Measurements from ENCODE around the gene TOLLIP.
A peak's percentile ranks its signal among the peaks of the same experiment; 100 is the strongest.
"Not testable (repeated sequence)": the region's sequence is repeated elsewhere in the genome, so short reads cannot be mapped to it uniquely, and the experiment has no call there.

Gene TOLLIP

DNA sequence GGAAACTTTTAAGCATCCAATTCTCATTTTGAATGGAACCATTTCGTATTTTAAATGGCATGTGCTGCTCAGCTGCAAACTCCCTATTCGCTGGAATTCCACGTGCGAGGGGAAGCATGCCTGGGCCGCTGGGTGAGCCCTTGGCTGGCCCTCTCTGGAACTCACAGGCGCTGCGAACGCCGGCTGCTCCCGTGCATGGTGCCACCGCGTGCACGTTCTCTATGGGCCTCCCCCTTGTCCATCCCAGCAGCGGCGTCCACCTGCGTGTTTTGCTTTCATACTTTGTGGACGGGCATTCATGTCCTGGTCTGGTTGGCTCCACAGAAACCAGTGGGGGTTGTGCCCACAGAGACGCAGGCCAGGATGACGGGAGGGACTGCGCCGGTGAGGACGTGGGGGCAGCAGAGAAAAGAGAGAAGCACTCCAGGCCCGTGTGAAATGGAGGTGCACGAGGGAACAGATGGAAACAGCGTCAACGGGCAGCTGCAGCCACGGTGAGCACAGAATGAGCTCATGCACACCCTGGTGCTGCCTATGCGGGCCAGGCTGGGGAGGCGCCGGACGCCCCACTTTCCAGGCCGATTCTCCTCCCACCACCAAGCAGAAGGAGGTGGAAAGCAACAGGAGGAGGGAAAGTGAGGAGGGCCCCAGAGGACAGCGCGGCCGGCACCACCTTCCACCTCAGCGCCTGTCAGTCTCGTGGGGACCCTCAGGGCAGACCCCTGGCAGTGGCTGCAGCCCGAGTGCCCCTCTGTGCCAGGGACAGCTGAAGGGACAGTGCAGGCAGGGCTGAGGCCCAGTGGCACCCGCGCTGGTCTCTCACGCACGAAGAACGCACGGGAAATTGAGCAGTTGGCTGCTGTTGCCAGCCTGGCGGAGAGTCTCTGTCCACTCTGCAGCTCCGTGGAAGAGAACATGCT lies 29.1 kb downstream of the TOLLIP start:
- no peak for DNase-seq

DNA sequence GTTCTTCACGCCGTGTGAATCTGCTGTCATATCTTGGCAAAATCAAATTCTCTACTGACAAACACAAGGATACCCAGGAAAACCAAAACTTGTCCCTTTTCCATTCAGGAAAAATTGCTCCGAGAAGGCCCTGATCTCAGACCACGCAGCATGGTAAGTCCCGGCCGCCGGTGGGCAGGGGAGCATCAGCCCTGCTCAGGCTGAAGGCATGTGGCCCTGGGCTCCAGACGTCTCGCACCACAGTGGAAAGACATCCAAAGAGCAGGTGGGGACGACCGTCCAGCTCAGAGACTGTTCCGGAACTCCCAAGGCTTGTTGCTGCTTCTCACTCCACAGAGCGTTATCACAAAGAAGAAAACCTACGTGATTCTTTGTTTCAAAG lies 29.8 kb downstream of the TOLLIP start:
- DNase-seq = no peak

DNA sequence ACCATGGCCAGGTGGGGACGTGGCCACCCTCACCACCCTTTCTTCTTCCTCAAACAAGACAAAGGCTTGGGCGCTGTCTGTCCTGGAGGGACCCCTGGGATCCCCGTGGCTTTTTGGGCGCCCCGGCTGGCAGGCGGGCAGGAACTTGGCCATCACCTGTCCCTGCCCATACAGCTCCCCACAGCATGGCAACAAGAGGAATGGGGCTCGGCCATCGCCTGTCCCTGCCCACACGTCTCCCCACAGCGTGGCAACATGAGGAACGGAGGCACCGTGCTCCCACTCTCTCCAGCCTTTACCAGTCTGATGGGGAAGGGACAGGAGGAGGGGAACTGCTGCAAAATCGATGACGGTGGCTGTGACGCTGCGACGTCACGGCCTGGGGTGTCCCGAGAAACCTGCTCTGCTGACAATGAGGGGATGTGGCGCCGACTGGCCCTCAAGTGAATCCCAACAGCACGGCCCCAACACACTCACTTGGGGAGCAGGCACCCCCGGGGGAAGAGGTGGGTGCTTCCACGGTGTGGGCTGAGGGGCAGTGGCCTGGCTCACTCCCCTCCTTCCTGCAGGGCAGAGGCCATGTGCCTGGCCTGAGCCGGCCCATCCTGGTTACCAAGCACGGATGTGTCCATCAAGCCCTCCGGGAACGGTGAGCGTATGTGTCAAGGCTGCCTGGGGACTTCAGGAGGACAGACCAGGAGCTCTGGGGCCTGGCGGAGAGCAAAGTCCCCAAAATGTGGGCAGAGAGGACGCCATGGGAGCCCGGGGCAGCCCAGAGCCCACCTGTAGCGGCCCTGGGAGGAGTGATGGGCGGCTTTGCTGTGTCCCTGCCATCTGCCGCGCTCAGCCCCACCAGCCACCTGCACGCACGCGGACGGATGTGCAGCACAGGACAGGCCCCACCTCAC lies 30.4 kb downstream of the TOLLIP start:
- DNase-seq = no peak

DNA sequence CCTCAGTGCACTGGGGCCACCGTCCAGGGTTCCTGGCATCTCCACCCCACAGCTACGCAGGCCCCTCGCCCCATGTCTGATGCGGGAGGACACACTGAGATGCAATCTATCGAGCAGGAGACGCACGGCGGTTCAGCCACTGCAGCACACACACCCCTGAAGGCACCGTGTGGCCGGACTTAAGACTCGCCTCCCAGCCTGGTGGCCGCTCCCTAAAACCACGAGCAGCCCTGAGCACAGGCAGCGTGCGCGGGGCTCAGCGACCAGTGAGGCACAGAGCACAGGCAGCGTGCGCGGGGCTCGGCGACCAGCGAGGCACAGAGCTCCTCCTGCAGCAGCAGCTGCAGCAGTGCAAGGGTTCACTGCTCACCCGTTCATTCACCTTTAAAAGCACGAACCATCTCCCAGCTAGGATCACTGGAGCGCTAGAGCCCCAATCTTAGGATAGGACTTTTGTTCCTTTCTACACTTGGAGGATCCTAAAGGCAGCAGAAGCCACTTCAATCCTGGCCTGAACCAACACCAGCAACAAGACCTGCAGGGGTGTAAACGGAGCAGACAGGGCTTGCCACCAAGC lies 31.4 kb downstream of the TOLLIP start:
- DNase-seq = no peak

DNA sequence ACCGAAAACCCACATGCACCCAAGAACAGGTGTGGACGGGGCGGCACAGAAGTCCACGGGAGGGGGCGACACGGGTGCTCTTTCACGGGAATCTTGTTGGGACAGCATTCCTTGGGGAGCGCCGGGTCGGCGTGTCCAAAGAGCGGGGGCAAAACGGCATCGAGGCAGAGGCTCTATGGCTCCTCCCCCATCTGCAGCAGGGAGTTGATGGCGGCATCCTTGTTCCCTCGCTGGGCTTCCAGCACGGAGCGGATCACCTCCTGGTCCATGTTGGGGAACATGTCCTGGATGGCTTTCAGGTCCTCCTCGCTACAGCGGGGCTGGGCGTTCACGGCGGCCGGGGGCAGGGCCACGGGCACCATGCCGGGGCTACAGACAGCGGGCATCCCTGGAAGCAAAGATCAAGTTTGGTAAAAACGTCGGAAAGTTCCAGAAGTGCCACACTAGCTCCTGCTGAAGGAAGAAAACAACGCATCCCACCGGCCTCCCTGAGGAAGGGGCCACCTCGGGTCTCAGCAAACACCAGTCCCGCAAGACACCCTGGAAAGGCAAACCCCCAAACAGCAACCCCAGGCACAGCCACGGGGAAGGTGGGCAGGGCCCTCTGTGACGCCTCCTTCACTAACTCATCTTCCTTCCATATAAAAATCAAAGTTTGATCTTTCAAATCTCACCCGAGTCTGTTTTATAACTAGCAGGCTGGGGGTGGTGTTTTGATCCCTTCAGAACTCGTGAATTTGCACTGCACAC lies 32.4 kb downstream of the TOLLIP start:
- DNase-seq = no peak

DNA sequence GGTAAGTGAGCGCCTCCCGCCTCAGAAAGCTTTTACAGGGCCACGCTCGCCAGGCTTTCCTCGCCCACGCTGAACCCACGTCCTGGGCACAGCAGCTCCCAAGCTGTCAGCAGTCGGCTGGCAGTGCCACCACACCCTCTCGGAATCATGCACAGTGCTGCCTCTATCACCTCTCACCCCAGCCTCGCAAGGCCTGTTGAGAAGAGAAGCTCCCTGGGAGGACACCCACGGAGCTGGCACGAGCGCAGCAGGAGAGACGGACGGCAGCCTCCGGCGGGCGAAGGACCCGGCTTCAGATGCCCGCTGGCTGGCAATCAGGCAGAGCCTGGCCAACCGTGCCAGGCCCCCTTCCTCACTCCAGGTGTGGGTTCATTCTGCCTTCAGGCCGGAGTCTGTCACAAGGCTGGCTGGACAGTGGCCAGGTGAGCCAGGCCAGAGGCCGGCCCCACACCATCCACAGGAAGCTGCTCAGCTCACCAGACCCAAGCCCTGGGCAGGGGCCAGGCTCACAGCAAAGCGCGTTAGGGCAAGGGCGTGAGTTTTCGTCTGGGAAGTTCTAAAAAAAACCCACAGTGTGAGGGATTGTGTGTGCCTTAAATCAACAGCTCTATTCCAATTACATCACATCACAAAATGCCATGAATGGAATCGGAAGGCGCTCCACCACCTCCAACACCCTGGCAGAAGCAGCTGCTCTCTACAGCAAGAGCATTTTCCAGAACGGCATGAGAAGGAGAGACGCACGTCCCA lies 33.2 kb downstream of the TOLLIP start:
- no peak for DNase-seq

DNA sequence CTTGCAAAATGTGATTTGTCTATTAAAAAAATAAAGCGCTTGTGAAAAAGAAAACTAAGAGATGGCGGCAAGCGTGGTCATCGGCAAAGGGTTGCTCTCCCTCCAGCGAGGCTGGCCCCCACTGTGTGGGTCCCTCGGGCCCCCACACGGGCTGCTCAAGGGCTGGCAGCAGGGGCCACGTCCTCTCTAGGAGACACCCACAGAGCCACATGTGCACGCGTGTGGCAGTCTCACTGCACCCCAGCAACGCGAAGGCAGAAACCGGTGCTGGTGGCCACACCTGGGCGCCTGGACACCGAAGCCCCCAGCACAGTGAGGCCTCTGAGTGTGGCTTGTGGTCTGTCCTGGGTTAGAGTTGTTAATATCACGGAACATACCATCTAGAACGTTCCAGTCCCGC lies 34.4 kb downstream of the TOLLIP start:
- no peak for DNase-seq

DNA sequence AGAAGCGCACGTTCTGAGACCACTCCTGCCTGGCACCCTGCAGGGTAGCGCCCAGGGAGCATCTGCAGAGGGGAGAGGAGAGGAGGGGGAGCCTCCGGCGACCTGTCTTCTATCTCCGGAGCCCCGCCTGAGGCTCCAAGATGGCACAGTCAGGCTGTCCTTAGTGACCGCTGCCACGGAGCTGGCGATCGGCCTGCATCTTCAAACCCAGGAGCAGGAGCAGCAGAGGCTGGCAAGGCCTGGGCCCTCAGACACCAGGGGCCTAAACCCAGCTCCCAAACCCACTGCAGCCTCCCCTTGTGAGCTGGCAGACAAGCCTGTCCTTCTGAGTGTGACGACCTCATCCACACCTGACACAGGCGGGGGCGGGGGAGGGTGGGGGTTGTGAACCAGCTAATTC lies 34.9 kb downstream of the TOLLIP start:
- DNase-seq = no peak

DNA sequence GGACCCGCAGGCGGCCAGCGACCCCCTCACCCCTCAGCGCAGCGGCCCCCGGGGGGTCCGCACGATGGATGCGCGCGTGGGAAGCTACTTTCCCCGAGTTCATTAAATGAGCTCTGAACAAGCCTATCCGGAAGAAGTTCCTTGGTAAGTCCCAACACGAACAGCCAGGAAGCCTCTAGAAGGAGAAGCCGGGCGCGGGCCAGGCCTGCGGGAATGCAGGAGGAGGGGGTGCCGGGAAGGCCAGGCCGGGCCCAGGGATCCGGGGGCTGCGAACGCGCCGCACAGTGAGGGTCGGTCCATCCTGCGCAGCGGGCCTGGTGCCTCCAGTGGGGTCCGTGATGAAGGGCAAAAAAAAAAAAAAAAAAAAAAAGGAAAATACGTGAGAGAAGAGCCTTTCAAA lies 36.9 kb downstream of the TOLLIP start:
- DNase-seq = no peak

DNA sequence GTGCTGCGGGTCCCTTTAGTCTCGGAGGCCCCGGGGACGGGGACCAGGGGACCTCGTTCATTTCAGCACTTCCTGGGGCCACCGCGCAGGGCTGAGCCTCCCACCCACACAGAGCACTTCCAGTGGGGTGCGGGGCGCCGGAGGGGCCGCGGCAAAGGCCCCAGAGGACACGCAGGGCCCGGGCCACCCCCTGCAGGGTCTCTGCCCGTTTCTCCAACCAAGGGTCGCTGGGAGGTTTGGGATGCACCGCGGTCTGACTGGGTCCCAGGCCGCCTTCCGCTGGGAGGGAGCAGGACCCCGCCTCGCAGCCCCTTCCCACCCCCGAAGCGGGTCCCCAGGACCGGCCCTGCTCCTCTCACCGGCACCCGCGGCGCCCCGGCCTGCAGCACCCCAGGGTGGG lies 37.5 kb downstream of the TOLLIP start:
- DNase-seq = no peak

DNA sequence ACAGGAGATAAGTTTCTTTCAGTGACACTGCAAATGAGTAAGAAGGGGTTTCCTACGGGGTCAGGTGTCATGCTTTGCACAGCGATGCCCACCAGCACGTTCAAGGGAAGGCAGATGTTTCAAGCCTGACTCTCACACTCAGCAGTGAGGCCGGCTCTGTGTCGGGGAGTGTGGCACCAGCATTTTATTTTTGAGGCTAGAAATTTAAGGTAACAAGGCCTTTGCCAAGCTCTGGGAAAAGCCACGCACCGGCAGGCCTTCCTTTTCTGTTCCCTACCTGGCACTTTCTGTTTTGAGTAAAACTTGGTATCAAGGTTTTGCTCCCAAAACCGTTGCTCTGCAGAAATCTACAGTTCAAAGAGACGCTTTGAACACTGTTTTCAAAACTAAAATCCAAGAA lies 38.0 kb downstream of the TOLLIP start:
- no peak for DNase-seq

DNA sequence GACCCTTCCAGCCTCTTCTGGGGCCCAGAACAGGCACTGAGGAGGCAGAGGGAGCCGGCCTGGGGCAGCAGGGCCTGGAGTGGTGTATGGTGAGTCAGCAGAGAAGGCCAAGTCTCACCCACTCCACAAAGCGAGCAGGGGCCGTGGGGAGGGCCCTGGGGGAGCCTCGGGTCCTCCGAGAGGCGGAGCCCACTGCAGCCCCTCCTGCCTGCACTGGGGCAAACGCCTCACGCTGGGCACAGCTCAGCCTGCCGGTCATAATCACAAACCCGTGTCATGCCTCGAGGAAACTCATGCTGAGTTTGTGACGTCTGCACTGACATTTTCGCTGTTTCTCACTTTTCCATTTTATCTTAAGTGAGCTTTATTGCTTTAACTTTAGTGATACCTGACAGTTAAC lies 38.4 kb downstream of the TOLLIP start:
- DNase-seq = no peak

DNA sequence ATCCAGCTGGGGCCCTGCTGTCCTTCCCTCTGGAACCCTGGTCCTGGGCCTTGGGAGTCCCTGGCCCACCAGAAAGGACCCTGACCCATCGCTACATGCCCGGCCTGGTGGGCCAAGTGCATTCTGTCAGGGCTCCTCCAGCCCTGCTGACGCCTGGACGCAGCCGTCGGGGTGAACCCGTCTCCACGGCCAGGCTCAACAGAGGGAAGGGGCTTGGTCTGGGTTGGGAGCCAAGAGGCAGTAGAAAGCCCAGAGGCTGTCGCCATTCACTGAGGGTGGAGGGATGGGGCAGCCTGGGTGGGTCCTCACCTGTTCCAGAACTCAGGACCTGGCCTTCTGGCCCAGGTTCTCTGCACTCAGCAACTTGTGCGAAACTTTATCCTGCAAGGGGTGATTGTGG lies 39.0 kb downstream of the TOLLIP start:
- no peak for DNase-seq

DNA sequence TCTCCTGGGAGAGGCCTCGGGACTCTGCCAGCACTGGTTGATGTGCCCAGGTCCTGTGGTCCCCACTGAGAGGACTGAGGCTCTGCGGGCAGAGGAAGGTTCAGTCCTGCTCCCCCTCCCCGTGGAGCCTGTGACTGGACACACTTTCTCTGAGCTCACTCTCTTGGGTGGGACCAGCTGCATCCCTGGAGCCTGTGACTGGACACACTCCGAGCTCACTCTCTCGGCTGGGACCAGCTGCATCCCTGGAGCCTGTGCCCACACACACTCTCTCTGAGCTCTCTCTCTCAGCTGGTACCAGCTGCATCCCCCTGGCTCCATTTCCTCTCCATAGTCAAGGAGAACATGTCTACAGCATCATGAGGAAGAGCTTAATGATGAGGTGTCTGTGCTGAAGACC lies 39.5 kb downstream of the TOLLIP start:
- DNase-seq = no peak

DNA sequence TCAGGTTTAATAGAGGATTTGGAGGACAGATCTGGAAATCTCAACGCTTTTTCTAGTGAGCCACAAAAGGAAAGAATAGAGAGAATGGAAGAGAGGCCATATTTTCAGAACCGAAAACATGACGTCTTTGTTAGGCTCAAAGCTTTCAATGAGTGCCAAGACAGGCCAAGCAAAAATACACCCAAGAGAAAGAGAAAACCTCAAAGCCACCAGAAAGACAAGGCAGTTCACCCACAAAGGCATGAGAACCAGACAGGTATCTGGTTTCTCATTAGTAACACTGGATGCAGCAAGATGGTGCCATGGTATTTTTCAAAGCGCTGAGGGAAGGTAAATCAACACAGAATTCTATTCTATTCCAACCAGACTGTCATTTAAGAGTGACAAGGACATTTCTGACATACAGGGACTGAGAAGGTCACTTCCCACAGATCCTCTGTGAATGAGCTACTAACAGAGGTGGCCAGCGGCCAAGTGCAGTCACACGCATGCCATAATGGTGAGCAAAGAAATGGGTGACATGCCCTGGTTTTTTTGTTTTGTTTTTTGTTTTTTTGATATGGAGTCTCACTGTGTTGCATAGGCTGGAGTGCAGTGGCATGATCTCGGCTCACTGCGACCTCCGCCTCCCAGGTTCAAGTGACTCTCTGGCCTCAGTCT lies 41.9 kb downstream of the TOLLIP start:
- no peak for DNase-seq

DNA sequence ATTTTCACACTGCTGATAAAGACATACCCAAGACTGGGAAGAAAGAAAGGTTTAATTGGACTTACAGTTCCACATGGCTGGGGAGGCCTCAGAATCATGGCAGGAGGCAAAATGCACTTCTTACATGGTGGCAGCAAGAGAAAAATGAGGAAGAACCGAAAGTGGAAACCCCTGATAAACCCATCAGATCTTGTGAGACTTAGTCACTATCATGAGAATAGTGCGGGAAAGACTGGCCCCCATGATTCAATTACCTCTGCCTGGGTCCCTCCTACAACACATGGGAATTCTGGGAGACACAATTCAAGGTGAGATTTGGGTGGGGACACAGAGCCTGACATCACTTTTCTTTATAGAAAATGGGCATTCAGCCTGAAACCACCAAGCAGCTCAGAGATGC lies 42.5 kb downstream of the TOLLIP start:
- not testable (repeated sequence) for DNase-seq

DNA sequence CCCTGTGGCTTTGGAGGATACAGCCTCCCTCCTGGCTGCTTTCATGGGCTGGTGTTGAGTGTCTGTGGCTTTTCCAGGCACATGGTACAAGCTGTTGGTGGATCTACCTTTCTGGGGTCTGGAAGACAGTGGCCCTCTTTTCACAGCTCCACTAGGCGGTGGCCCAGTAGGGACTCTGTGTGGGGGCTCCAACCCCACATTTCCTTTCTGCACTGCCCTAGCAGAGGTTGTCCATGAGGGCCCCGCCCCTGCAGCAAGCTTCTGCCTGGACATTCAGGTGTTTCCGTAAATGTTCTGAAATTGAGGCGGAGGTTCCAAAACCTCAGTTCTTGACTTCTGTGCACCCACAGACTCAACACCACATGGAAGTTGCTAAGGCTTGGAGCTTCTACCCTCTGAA lies 44.0 kb downstream of the TOLLIP start:
- not testable (repeated sequence) for DNase-seq

DNA sequence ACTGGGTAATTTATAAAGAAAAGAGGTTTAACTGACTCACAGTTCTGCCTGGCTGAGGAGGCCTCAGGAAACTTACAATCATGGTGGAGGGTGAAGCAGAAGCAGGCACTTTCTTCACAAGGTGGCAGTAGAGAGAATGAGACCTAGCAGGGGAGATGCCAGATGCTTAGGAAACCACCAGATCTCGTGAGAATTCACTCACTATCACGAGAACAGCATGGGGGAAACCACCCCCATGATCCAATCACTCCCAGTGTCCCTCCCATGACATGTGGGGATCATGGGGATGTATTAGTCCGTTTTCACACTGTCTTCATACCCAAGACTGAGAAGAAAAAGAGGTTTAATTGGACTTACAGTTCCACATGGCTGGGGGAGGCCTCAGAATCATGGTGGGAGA lies 45.0 kb downstream of the TOLLIP start:
- not testable (repeated sequence) for DNase-seq

DNA sequence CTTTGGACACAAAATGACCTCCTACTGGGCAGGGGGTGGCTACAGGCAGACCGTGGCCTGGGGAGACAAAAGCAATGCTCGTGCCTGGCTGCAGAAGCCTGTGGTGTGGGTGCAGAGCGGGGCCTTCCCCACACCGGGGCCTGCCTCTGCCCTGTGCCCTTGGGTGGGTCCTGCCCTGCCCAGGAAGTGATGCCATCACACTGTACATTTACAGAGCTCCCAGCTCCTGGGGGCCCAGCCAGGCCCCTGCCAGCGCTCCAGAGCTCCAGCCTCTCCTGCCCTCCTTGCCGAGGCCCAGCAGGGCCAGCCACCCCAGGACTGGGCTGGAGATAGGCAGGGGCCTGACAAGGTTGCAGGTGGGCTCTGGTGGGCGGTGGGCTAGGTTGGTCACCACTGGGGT lies 46.4 kb downstream of the TOLLIP start:
- no peak for DNase-seq

DNA sequence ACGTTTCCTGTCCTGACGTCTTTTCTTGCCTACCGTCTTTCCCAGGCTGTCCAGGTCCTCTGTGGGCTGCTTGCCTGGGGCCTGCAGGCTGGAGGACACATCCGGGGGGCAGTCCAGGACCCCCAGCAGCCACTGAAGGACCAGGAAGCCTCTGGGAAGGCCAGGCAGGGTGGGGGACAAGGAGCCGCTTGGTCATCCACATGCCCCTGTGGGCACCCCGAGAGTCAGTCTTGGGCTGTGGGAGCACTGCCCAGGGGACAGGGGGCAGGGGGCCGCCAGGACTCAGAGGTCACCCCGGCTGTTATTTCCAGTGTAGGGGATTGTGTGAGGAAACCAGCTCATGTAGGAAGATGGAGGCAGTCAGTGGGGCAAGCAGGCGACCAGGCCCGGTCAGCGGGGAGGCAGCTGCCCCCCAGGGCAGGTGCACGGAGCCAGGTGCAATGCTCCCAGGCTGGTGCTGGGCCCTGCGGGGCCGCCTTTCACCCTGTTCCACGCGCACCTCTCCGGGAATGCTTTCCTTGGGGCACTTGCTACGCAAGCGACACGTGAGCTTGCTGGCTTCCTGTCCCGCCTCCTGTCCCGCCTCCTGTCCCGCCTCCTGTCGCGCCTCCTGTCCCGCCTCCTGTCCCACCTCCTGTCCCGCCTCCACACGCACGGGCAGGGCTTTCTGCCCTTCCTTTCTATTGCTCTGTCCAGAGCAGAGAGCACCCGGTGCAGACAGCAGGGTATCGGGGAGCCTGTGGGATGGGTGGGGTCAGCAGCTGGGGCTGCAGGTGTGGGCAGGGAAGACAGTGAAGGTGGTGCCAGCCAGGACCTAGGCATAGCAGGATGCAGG lies 47.0 kb downstream of the TOLLIP start:
- peak; percentile 77 for DNase-seq

All from effector CD8-positive, alpha-beta T cell (primary cell).